HG03280 (cell line): ENCODE measurements around the gene LSP1.
"Not testable (repeated sequence)": the region's sequence is repeated elsewhere in the genome, so short reads cannot be mapped to it uniquely, and the experiment has no call there.

Experiments
- ATAC-seq: cut with Tn5 transposase; IDR thresholded peaks from one replicate; pipeline ENCODE4 v1.9.1; 2021; ENCODE audit warnings: mild to moderate bottlenecking, moderate library complexity; ENCODE audit not compliant: unreplicated experiment

Gene LSP1

GRCh38 chr11:1852877-1853276, at the start of gene LSP1:
LSP1 (plus strand) TSS chr11:1853084; CDS start chr11:1853145, 61 bp downstream.
- peak; percentile 53 for ATAC-seq

- no peak for ATAC-seq
These were observed 49.6 kb upstream of the LSP1 start for GRCh38 chr11:1803246-1803645.

GRCh38 chr11:1803835-1804519, 48.9 kb upstream of the LSP1 start:
- not testable (repeated sequence) for ATAC-seq

- no peak for ATAC-seq
These were observed 47.4 kb upstream of the LSP1 start for GRCh38 chr11:1805525-1805924.

GRCh38 chr11:1807264-1807995, 45.5 kb upstream of the LSP1 start:
- no peak for ATAC-seq

- ATAC-seq: no peak
These were observed 42.1 kb upstream of the LSP1 start for GRCh38 chr11:1810761-1811160.

- no peak for ATAC-seq
These were observed 40.6 kb upstream of the LSP1 start for GRCh38 chr11:1812274-1812673.

- no peak for ATAC-seq
These were observed 40.1 kb upstream of the LSP1 start for GRCh38 chr11:1812801-1813200.

GRCh38 chr11:1813356-1813755, 39.5 kb upstream of the LSP1 start:
- ATAC-seq: not testable (repeated sequence)

- no peak for ATAC-seq
These were observed 38.2 kb upstream of the LSP1 start for GRCh38 chr11:1814691-1815090.

- no peak for ATAC-seq
These were observed 37.6 kb upstream of the LSP1 start for GRCh38 chr11:1815311-1815710.

GRCh38 chr11:1815751-1816150, 37.1 kb upstream of the LSP1 start:
- ATAC-seq: no peak

GRCh38 chr11:1817000-1817399, 35.9 kb upstream of the LSP1 start:
- no peak for ATAC-seq

GRCh38 chr11:1817511-1817910, 35.4 kb upstream of the LSP1 start:
- ATAC-seq: no peak

GRCh38 chr11:1819074-1819473, 33.8 kb upstream of the LSP1 start:
- ATAC-seq: no peak

- ATAC-seq: no peak
These were observed 32.2 kb upstream of the LSP1 start for GRCh38 chr11:1820463-1821325.

- no peak for ATAC-seq
These were observed 31.3 kb upstream of the LSP1 start for GRCh38 chr11:1821562-1821961.

GRCh38 chr11:1822648-1823375, 30.1 kb upstream of the LSP1 start:
- no peak for ATAC-seq

GRCh38 chr11:1823376-1824220, 29.3 kb upstream of the LSP1 start:
- ATAC-seq: no peak
